Suprapubic skin (tissue), 4 donors: Measurements from ENCODE around the gene C1QTNF6. TPM values are rescaled to one million over a fixed set of nuclear protein-coding genes. Genes with fewer than 3 reads are reported as not detected.

Experiments used
- DNase-seq, 2 donors: peaks; one replicate each; pipeline ENCODE4 v3.0.0-alpha.2; 2019; ENCODE audit warnings: low spot score in 2 of 2
- H3K27ac ChIP-seq: fragments of 200-600 bp; sonication (generic); one replicate; pipeline ENCODE4 v1.5.1; 2019
- H3K27me3 ChIP-seq: fragments of 200-600 bp; sonication (generic); one replicate; pipeline ENCODE4 v1.5.1; 2019
- H3K36me3 ChIP-seq: fragments of 200-600 bp; sonication (generic); one replicate; pipeline ENCODE4 v1.5.1; 2019
- H3K4me1 ChIP-seq: fragments of 200-600 bp; sonication (generic); one replicate; pipeline ENCODE4 v1.5.1; 2019
- H3K4me3 ChIP-seq: fragments of 200-600 bp; sonication (generic); one replicate; pipeline ENCODE4 v1.5.1; 2019; ENCODE audit warnings: mild to moderate bottlenecking
- H3K9me3 ChIP-seq: fragments of 200-600 bp; sonication (generic); one replicate; pipeline ENCODE4 v1.5.1; 2019
- CTCF ChIP-seq, 2 donors: fragments of 200-600 bp in 1 of 2; fragments of 450-650 bp in 1 of 2; sonication (generic) in 1 of 2; IDR thresholded peaks; one replicate each; pipeline ENCODE4 v1.5.1; 2016 to 2019; ENCODE audit warnings: antibody characterized with exemption in 2 of 2, mild to moderate bottlenecking in 1 of 2, moderate library complexity in 1 of 2
- EP300 ChIP-seq: sonication (generic); formaldehyde crosslinking; IDR thresholded peaks from one replicate; pipeline ENCODE4 v1.6.1; 2017; ENCODE audit warnings: antibody characterized with exemption
- POLR2A ChIP-seq, 2 donors: fragments of 450-650 bp; IDR thresholded peaks; one replicate each; pipeline ENCODE4 v1.6.1; 2017; ENCODE audit warnings: antibody characterized with exemption in 2 of 2, mild to moderate bottlenecking in 2 of 2, moderate library complexity in 2 of 2
- POLR2AphosphoS5 ChIP-seq, 3 donors: sonication (generic); formaldehyde crosslinking; IDR thresholded peaks; one replicate each; pipeline ENCODE4 v1.6.1; 2017; ENCODE audit warnings: antibody characterized with exemption in 3 of 3
- WGBS: methylation state at CpG from one replicate; pipeline ENCODE4 v1.1.5; 2018; 5-methylcytosine and 5-hydroxymethylcytosine counted together
- total RNA-seq, 4 donors: library from RNA; depleted of rRNA; stranded (reverse); fragments of >200 nt; gene quantifications; one replicate each; pipeline ENCODE4 v1.1.0, GENCODE V29; 2016

The C1QTNF6 gene
- total RNA-seq, 4 donors from 2014 or later: 1.2 to 8.4 (median 2.7) TPM

DNA sequence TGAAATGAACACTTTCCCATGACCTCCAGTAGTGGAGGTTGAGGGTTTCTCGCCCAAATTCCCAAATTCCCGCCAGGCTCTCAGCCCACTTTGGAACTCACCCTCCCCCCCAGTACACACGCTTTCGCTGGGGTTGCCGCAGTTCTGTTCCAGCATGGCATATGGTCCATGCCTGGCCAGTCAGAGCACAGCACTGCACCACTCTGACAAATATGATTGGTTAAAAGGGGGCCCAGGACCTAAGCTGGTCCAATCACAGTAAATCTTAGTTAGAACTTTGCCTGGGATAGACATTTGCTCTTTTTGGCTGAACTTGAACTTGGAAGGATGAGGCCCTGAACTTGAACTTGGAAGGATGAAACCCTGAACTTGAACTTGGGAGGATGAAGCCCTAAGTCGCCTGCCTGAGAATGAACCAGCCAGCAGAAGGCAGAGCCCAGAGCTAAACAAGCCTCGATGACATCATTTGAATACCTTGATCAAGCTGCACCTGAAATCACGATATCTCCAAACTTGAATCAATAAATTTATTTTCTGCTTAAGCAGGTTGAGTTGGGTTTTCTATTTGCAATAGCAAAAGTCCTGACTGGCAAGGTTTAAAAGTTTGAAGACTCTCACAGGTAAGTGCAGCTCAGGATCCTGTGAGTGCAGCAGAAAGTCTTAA, 36.8 kb upstream of the C1QTNF6 start:
- no peak for DNase-seq
- Histone ChIP-seq H3K36me3 (no peaks in the 10 kb centered on the region), H3K27ac (no peak overlapping the region), H3K4me3 (no peak overlapping the region), H3K27me3 (no peaks in the 10 kb centered on the region), H3K4me1 (peaks cover 20% of the 10 kb centered on the region), H3K9me3 (no peaks in the 10 kb centered on the region)
- WGBS: 71% methylated on average over 8 of the region's 8 CpGs
- TF ChIP-seq POLR2A (IDR thresholded peaks at IDR 0.05) (no peak), EP300 (no peak), CTCF (IDR thresholded peaks at IDR 0.05) (no peak), POLR2AphosphoS5 (IDR thresholded peaks at IDR 0.05) (no peak)

DNA sequence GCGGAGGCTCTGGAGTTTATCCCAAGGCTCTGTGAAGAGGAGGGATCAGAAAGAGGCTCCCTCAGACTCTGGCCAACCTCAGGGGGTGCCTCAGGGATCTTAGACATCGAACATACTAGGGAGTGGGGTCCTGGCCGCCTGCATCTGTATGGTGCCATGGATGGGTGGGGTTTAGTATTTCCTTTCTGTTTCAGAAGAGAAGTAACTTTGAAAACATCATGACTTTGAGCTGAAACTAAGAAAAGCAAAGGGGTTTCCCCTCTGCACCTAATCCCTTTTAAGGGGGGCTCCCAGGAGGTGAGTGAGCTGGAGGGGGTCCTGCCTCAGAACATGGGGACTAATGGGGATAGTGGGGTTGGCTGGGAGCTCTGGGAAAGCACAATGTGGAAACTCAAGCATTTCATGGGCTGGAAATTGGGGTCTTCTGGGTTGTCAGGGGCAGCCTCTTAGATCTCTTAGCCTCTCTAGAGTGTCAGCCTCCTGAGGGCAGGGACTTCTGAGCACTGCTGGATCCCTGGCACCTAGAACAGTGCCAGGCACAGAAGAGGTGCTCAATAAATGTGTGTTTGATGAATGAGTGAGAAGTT, 36.0 kb upstream of the C1QTNF6 start:
- no peak for DNase-seq
- Histone ChIP-seq H3K27me3 (peaks cover 1% of the 10 kb centered on the region), H3K4me1 (peaks cover 12% of the 10 kb centered on the region), H3K4me3 (no peak overlapping the region), H3K9me3 (no peaks in the 10 kb centered on the region), H3K27ac (no peak overlapping the region), H3K36me3 (no peaks in the 10 kb centered on the region)
- 77% methylated on average over 3 of the region's 3 CpGs for WGBS
- TF ChIP-seq POLR2AphosphoS5 (IDR thresholded peaks at IDR 0.05): no peak
- no peak for TF ChIP-seq CTCF (IDR thresholded peaks at IDR 0.05)
- no peak for TF ChIP-seq POLR2A (IDR thresholded peaks at IDR 0.05)
- TF ChIP-seq EP300: no peak

DNA sequence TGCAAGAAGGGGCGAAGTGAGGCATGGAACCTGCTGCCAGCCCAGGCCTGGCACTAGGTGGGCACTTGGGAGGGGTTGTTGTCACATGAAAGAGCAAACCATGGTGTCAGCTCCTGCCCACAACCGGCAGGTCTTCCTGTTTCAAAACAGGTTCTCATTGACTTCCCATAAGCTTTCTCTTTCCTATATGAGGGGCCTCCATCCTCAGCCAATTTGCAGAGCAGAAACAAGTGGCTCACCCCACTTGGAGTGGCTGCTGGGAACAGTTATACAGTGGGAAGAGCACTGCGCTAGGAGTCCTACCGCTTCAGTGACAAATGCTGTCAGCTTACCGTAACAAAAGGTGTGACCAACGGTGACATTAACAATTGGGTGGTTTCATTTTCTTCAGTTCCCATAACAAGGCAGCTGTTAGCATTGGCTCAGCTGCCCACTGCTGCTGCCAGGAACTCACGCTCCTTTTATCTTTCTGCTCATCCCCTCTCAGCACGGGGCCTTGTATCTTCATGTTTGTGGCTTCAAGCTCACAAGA, 34.5 kb upstream of the C1QTNF6 start:
- 77% methylated on average over 8 of the region's 8 CpGs for WGBS
- Histone ChIP-seq H3K27ac (no peak overlapping the region), H3K4me3 (no peak overlapping the region), H3K4me1 (no peaks in the 10 kb centered on the region), H3K9me3 (no peaks in the 10 kb centered on the region), H3K27me3 (peaks cover 6% of the 10 kb centered on the region), H3K36me3 (no peaks in the 10 kb centered on the region)
- DNase-seq: no peak
- TF ChIP-seq POLR2AphosphoS5 (IDR thresholded peaks at IDR 0.05) (no peak), EP300 (no peak), CTCF (IDR thresholded peaks at IDR 0.05) (no peak), POLR2A (IDR thresholded peaks at IDR 0.05) (no peak)

GRCh38 chr22:37221424-37222333, 33.6 kb upstream of the C1QTNF6 start:
- DNase-seq: no peak
- H3K36me3 ChIP-seq: no peaks in the 10 kb centered on the region
- H3K4me3 ChIP-seq: no peak overlapping the region
- H3K27ac ChIP-seq: no peak overlapping the region
- WGBS: 93% methylated on average over 7 of the region's 10 CpGs
- no peaks in the 10 kb centered on the region for H3K9me3 ChIP-seq
- TF ChIP-seq POLR2A (IDR thresholded peaks at IDR 0.05) (no peak), POLR2AphosphoS5 (IDR thresholded peaks at IDR 0.05) (no peak), CTCF (IDR thresholded peaks at IDR 0.05) (no peak), EP300 (no peak)
- H3K27me3 ChIP-seq: peaks cover 6% of the 10 kb centered on the region
- H3K4me1 ChIP-seq: no peaks in the 10 kb centered on the region

DNA sequence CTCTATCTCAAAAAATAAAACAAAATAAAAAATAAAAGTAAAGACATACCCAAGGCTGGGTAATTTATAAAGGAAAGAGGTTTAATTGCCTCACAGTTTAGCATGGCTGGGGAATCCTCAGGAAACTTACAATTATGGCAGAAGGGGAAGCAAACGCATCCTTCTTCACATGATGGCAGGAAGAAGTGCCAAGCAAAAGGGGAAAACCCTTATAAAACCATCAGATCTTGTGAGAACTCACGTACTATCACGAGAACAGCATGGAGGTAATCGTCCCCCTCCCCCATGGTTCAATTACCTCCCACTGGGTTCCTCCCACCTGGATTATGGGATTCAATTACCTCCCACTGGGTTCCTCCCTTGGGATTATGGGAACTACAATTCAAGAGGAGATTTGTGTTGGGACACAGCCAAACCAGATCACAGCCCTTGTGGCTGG, 32.5 kb upstream of the C1QTNF6 start:
- DNase-seq: no peak
- no peak overlapping the region for H3K4me3 ChIP-seq
- no peaks in the 10 kb centered on the region for H3K9me3 ChIP-seq
- no peaks in the 10 kb centered on the region for H3K36me3 ChIP-seq
- no peak overlapping the region for H3K27ac ChIP-seq
- peaks cover 6% of the 10 kb centered on the region for H3K27me3 ChIP-seq
- no peak for TF ChIP-seq EP300
- TF ChIP-seq POLR2AphosphoS5 (IDR thresholded peaks at IDR 0.05): no peak
- no peak for TF ChIP-seq POLR2A (IDR thresholded peaks at IDR 0.05)
- TF ChIP-seq CTCF (IDR thresholded peaks at IDR 0.05): no peak
- H3K4me1 ChIP-seq: no peaks in the 10 kb centered on the region
- WGBS: 54% methylated on average over 4 of the region's 4 CpGs
